Neural cell (in vitro differentiated cells): ENCODE data around the gene CST9. TPM values are rescaled to one million over a fixed set of nuclear protein-coding genes. Genes with fewer than 3 reads are reported as not detected.

Experiments used
- H2AFZ ChIP-seq: fragments of 200-600, 300-800 bp; sonication (generic), shearing (Covaris generic); 2 replicates; pipeline ENCODE4 v1.6.0; 2014; ENCODE audit warnings: low read depth, mild to moderate bottlenecking, antibody characterized with exemption, low read length, moderate library complexity
- H3F3A ChIP-seq: fragments of 200-600 bp; shearing (Covaris generic); 2 replicates; pipeline ENCODE4 v1.6.1; 2016; ENCODE audit warnings: mild to moderate bottlenecking, moderate library complexity, mixed read lengths, antibody characterized with exemption, low read length; ENCODE audit not compliant: insufficient read depth, poor library complexity, severe bottlenecking
- H3K27ac ChIP-seq: fragments of 200-600, 300-800 bp; sonication (generic), shearing (Covaris generic); 2 replicates; pipeline ENCODE4 v1.5.1; 2014; ENCODE audit warnings: mild to moderate bottlenecking, low read length, moderate library complexity
- H3K27me3 ChIP-seq: fragments of 300-800, 200-600 bp; sonication (generic), shearing (Covaris generic); 2 replicates; pipeline ENCODE4 v1.6.0; 2014; ENCODE audit warnings: mild to moderate bottlenecking, low read depth, low read length, moderate library complexity; ENCODE audit not compliant: insufficient read depth
- H3K36me3 ChIP-seq: fragments of 300-800, 200-600 bp; sonication (generic), shearing (Covaris generic); 2 replicates; pipeline ENCODE4 v1.5.1; 2014; ENCODE audit warnings: mild to moderate bottlenecking, antibody characterized with exemption, low read length, moderate library complexity; ENCODE audit not compliant: insufficient read depth
- H3K4me2 ChIP-seq: fragments of 300-800, 200-600 bp; sonication (generic), shearing (Covaris generic); 2 replicates; pipeline ENCODE4 v1.6.0; 2014; ENCODE audit warnings: mild to moderate bottlenecking, low read length
- H3K4me3 ChIP-seq: fragments of 300-800, 200-600 bp; sonication (generic), shearing (Covaris generic); 2 replicates; pipeline ENCODE4 v1.5.1; 2014; ENCODE audit warnings: mild to moderate bottlenecking, low read length, moderate library complexity
- H3K79me2 ChIP-seq: fragments of 200-600 bp; shearing (Covaris generic); replicated peaks from 2 replicates; pipeline ENCODE4 v1.6.0; 2014; ENCODE audit warnings: mild to moderate bottlenecking, low read length, moderate library complexity; ENCODE audit not compliant: insufficient read depth
- H3K9ac ChIP-seq: fragments of 300-800, 200-600 bp; sonication (generic), shearing (Covaris generic); 2 replicates; pipeline ENCODE4 v1.6.1; 2016; ENCODE audit warnings: mild to moderate bottlenecking, low read length, mixed read lengths
- H3K9me2 ChIP-seq: fragments of 200-600 bp; shearing (Covaris generic); 2 replicates; pipeline ENCODE4 v1.6.1; 2016; ENCODE audit warnings: mild to moderate bottlenecking, low read length, mixed read lengths; ENCODE audit not compliant: insufficient read depth
- H3K9me3 ChIP-seq: fragments of 200-600, 300-800 bp; sonication (generic), shearing (Covaris generic); 2 replicates; pipeline ENCODE4 v1.6.1; 2016; ENCODE audit warnings: mild to moderate bottlenecking, mixed run types, low read length, moderate library complexity, mixed read lengths
- H4K20me1 ChIP-seq: fragments of 200-600 bp; shearing (Covaris generic); 2 replicates; pipeline ENCODE4 v1.6.1; 2016; ENCODE audit warnings: mild to moderate bottlenecking, mixed run types; ENCODE audit not compliant: insufficient read depth
- EP300 ChIP-seq: fragments of 450-650 bp; conservative IDR thresholded peaks from 2 replicates; pipeline ENCODE4 v1.6.1; 2014; ENCODE audit warnings: antibody characterized with exemption, mild to moderate bottlenecking, moderate library complexity; ENCODE audit not compliant: poor library complexity, severe bottlenecking
- EZH2 ChIP-seq: fragments of 200-600, 300-800 bp; shearing (Covaris generic), sonication (generic); IDR thresholded peaks from 2 replicates; pipeline ENCODE4 v1.6.1; 2014; ENCODE audit warnings: antibody characterized with exemption, low read length, borderline replicate concordance, mild to moderate bottlenecking; ENCODE audit not compliant: insufficient read depth, poor library complexity, severe bottlenecking
- MXI1 ChIP-seq: fragments of 450-650 bp; conservative IDR thresholded peaks from 2 replicates; pipeline ENCODE4 v1.6.1; 2014; ENCODE audit warnings: antibody characterized with exemption, mild to moderate bottlenecking; ENCODE audit not compliant: poor library complexity, severe bottlenecking
- POLR2AphosphoS5 ChIP-seq: IDR thresholded peaks from 2 replicates; pipeline ENCODE4 v1.6.1; 2012
- RAD21 ChIP-seq: fragments of 450-650 bp; conservative IDR thresholded peaks from 2 replicates; pipeline ENCODE4 v1.6.1; 2014; ENCODE audit warnings: antibody characterized with exemption, mild to moderate bottlenecking, moderate library complexity
- SMC3 ChIP-seq: fragments of 450-650 bp; conservative IDR thresholded peaks from 2 replicates; pipeline ENCODE4 v1.6.1; 2014; ENCODE audit warnings: antibody characterized with exemption, mild to moderate bottlenecking, moderate library complexity; ENCODE audit not compliant: poor library complexity
- TAF1 ChIP-seq: IDR thresholded peaks from 2 replicates; pipeline ENCODE4 v1.6.1; 2012; ENCODE audit warnings: low read depth
- polyA plus RNA-seq: library from polyadenylated mRNA; depleted of rRNA; stranded (reverse); fragments of >200 nt; gene quantifications from 2 replicates; pipeline ENCODE4 v1.2.3, GENCODE V29; 2014
- TF ChIP-seq, protein P1 (sequence below): IDR thresholded peaks from 2 replicates; pipeline ENCODE4 v1.6.1; 2012; ENCODE audit warnings: borderline replicate concordance
- TF ChIP-seq, protein P2 (sequence below): fragments of 450-650 bp; IDR thresholded peaks from 2 replicates; pipeline ENCODE4 v1.5.1; 2014; ENCODE audit warnings: antibody characterized with exemption, mild to moderate bottlenecking, moderate library complexity; ENCODE audit not compliant: poor library complexity, severe bottlenecking

CST9 gene
- polyA plus RNA-seq, 1 donor from 2014 or later: not detected

DNA sequence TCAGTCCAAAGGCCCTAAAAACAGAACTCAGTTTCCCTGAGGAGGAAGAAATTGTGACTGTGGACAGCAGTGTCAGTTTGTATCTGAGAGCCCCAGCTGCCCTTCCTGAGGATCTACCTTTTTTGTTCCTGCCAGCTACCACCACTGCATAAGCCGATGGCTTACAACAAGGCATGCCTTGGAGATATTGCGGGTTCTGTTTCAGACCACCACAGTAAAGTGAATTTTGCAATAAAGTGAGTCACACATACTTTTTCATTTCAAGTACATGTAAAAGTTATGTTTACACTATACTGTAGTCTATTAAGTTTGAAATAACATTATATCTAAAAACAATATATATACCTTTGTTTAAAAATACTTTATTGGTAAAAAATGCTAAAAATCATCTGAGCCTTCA lies 41.6 kb upstream of the CST9 start:
- Histone ChIP-seq H3K9me2 (no peaks in the 10 kb centered on the region), H2AFZ (no peak overlapping the region), H3K9me3 (no peaks in the 10 kb centered on the region), H4K20me1 (no peaks in the 10 kb centered on the region), H3K79me2 (no peaks in the 10 kb centered on the region), H3K27ac (no peak overlapping the region), H3F3A (no peaks in the 10 kb centered on the region), H3K4me2 (no peak overlapping the region), H3K4me3 (no peak overlapping the region), H3K9ac (no peak overlapping the region), H3K36me3 (no peaks in the 10 kb centered on the region), H3K27me3 (no peaks in the 10 kb centered on the region)
- TF ChIP-seq, protein P1, sequence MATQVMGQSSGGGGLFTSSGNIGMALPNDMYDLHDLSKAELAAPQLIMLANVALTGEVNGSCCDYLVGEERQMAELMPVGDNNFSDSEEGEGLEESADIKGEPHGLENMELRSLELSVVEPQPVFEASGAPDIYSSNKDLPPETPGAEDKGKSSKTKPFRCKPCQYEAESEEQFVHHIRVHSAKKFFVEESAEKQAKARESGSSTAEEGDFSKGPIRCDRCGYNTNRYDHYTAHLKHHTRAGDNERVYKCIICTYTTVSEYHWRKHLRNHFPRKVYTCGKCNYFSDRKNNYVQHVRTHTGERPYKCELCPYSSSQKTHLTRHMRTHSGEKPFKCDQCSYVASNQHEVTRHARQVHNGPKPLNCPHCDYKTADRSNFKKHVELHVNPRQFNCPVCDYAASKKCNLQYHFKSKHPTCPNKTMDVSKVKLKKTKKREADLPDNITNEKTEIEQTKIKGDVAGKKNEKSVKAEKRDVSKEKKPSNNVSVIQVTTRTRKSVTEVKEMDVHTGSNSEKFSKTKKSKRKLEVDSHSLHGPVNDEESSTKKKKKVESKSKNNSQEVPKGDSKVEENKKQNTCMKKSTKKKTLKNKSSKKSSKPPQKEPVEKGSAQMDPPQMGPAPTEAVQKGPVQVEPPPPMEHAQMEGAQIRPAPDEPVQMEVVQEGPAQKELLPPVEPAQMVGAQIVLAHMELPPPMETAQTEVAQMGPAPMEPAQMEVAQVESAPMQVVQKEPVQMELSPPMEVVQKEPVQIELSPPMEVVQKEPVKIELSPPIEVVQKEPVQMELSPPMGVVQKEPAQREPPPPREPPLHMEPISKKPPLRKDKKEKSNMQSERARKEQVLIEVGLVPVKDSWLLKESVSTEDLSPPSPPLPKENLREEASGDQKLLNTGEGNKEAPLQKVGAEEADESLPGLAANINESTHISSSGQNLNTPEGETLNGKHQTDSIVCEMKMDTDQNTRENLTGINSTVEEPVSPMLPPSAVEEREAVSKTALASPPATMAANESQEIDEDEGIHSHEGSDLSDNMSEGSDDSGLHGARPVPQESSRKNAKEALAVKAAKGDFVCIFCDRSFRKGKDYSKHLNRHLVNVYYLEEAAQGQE: no peak
- TF ChIP-seq MXI1: no peak

DNA sequence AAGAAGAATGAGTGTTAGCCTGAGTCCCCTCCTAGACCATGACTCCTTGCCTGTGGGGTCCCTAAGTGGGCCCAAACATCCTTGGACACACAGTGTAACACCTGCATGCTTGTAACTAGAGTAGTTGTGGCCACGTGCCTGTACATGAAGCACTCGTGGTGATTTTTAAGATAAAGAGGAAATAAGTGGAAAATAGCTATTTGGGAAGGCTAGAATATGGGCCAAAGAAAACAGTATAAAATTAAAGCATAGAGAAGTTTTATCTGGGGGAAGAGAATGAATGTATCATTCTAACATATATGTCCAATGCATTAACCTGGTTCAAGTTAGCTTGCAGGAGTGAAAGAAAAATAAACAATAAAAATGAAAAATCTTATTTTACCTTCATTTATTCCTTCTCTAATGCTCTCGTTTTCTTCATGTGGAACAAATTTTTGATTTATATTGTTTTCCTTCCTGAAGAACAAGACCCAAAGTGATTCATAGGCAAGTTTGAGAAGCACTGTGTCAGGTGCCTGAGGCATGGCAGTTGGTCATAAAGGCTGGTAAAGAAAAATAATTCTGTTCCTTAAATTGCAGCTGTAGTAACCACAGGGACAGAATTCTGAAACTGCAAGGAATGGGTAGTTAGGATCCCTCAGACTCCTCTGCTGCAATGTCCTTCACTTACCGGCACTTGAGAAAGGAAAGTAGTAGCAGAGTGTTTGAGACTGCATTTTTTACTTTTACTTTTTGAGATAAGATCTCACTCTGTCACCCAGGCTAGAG lies 40.6 kb upstream of the CST9 start:
- Histone ChIP-seq H3K9me3 (no peaks in the 10 kb centered on the region), H3F3A (no peaks in the 10 kb centered on the region), H3K27ac (no peak overlapping the region), H4K20me1 (no peaks in the 10 kb centered on the region), H3K9me2 (no peaks in the 10 kb centered on the region), H3K36me3 (no peaks in the 10 kb centered on the region), H3K4me2 (no peak overlapping the region), H3K27me3 (no peaks in the 10 kb centered on the region), H2AFZ (no peak overlapping the region), H3K9ac (no peak overlapping the region), H3K4me3 (no peak overlapping the region), H3K79me2 (no peaks in the 10 kb centered on the region)
- TF ChIP-seq, protein P1: no peak
- TF ChIP-seq TAF1 (no peak), SMC3 (no peak), POLR2AphosphoS5 (no peak), EP300 (no peak), EZH2 (no peak), MXI1 (no peak), RAD21 (no peak)
- TF ChIP-seq, protein P2, sequence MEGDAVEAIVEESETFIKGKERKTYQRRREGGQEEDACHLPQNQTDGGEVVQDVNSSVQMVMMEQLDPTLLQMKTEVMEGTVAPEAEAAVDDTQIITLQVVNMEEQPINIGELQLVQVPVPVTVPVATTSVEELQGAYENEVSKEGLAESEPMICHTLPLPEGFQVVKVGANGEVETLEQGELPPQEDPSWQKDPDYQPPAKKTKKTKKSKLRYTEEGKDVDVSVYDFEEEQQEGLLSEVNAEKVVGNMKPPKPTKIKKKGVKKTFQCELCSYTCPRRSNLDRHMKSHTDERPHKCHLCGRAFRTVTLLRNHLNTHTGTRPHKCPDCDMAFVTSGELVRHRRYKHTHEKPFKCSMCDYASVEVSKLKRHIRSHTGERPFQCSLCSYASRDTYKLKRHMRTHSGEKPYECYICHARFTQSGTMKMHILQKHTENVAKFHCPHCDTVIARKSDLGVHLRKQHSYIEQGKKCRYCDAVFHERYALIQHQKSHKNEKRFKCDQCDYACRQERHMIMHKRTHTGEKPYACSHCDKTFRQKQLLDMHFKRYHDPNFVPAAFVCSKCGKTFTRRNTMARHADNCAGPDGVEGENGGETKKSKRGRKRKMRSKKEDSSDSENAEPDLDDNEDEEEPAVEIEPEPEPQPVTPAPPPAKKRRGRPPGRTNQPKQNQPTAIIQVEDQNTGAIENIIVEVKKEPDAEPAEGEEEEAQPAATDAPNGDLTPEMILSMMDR: no peak
